Subcutaneous abdominal adipose tissue (tissue), 5 donors: ENCODE data around the gene LRRC4C.

Experiments
- H3K27ac ChIP-seq: one replicate; pipeline ENCODE4 v1.7.0; 2013; ENCODE audit warnings: low read depth, mild to moderate bottlenecking, inconsistent platforms, low read length, moderate library complexity
- H3K27me3 ChIP-seq, 5 donors: one replicate each; pipeline ENCODE4 v1.7.0; 2013; ENCODE audit warnings: low read length in 5 of 5, inconsistent platforms in 1 of 5; ENCODE audit not compliant: control insufficient read depth in 5 of 5, insufficient read depth in 4 of 5
- H3K36me3 ChIP-seq, 5 donors: one replicate each; pipeline ENCODE4 v1.7.0; 2013; ENCODE audit warnings: low read length in 5 of 5; ENCODE audit not compliant: control insufficient read depth in 5 of 5, insufficient read depth in 5 of 5
- H3K4me1 ChIP-seq, 5 donors: one replicate each; pipeline ENCODE4 v1.7.0; 2013; ENCODE audit warnings: low read length in 5 of 5, mild to moderate bottlenecking in 3 of 5, moderate library complexity in 1 of 5; ENCODE audit not compliant: control insufficient read depth in 5 of 5, insufficient read depth in 5 of 5
- H3K4me3 ChIP-seq, 5 donors: one replicate each; pipeline ENCODE4 v1.7.0; 2013; ENCODE audit warnings: low read length in 5 of 5, low read depth in 1 of 5
- H3K9ac ChIP-seq, 5 donors: one replicate each; pipeline ENCODE4 v1.7.0; 2013; ENCODE audit warnings: low read length in 5 of 5, mild to moderate bottlenecking in 4 of 5, moderate library complexity in 3 of 5
- H3K9me3 ChIP-seq, 5 donors: one replicate each; pipeline ENCODE4 v1.7.0; 2013; ENCODE audit warnings: low read length in 5 of 5; ENCODE audit not compliant: control insufficient read depth in 5 of 5
- donor health status: healthy.
- donor health status: healthy.
- donor health status: healthy.
- donor health status: healthy.
- donor health status: healthy.

LRRC4C gene

GRCh38 chr11:41458641-41459040 is 811 bp downstream of the LRRC4C start:
- H3K9ac ChIP-seq: no peak overlapping the region
- H3K36me3 ChIP-seq: no peaks in the 10 kb centered on the region
- H3K27me3 ChIP-seq: peaks cover 0 to 22% (median 12%) of the 10 kb centered on the region in 5 donors
- H3K27ac ChIP-seq: no peak overlapping the region
- H3K4me1 ChIP-seq: peaks cover 0 to 8% (median 5%) of the 10 kb centered on the region in 5 donors
- H3K4me3 ChIP-seq: no peak overlapping the region
- H3K9me3 ChIP-seq: no peaks in the 10 kb centered on the region

- Histone ChIP-seq H3K4me3 (no peak overlapping the region), H3K4me1 (peaks cover 0 to 8% (median 5%) of the 10 kb centered on the region in 5 donors), H3K27me3 (peaks cover 0 to 22% (median 12%) of the 10 kb centered on the region in 5 donors), H3K9ac (no peak overlapping the region), H3K27ac (no peak overlapping the region), H3K36me3 (no peaks in the 10 kb centered on the region), H3K9me3 (no peaks in the 10 kb centered on the region)
These were observed 1.3 kb downstream of the LRRC4C start for GRCh38 chr11:41458154-41458553.

- H3K27ac ChIP-seq: no peak overlapping the region
- H3K9me3 ChIP-seq: no peaks in the 10 kb centered on the region
- peaks cover 0 to 12% (median 5%) of the 10 kb centered on the region in 5 donors for H3K4me1 ChIP-seq
- peaks cover 0 to 22% (median 12%) of the 10 kb centered on the region in 5 donors for H3K27me3 ChIP-seq
- H3K9ac ChIP-seq: no peak overlapping the region
- no peak overlapping the region for H3K4me3 ChIP-seq
- no peaks in the 10 kb centered on the region for H3K36me3 ChIP-seq
These were observed 2.0 kb downstream of the LRRC4C start for GRCh38 chr11:41457216-41458014.

DNA sequence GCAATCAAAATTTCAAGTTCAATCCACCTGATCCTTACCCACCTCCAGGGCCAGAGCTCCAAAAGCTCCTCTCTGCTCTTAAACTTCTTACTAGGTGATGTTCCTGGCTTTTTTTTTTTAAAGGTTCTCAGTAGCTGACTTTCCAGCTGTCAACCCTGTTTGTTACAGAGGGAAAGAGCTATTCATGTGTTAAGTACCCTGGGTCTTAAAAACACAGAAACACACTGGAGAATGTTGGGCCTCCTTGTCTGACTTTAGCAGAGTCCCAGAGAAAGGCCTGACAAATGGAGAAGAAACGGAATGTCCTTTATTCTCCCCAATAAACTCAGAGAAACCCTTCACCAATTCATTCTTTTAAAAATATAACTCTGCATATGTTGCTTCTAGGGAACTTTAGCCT is 3.2 kb downstream of the LRRC4C start:
- H3K4me1 ChIP-seq: peaks cover 0 to 14% (median 5%) of the 10 kb centered on the region in 5 donors
- no peak overlapping the region for H3K4me3 ChIP-seq
- no peak overlapping the region for H3K27ac ChIP-seq
- H3K36me3 ChIP-seq: no peaks in the 10 kb centered on the region
- peaks cover 0 to 22% (median 12%) of the 10 kb centered on the region in 5 donors for H3K27me3 ChIP-seq
- no peaks in the 10 kb centered on the region for H3K9me3 ChIP-seq
- H3K9ac ChIP-seq: no peak overlapping the region

GRCh38 chr11:41451011-41451410 is 8.4 kb downstream of the LRRC4C start:
- Histone ChIP-seq H3K27me3 (no peaks in the 10 kb centered on the region), H3K27ac (no peak overlapping the region), H3K4me3 (no peak overlapping the region), H3K9ac (no peak overlapping the region), H3K36me3 (no peaks in the 10 kb centered on the region), H3K4me1 (peaks cover 0 to 5% (median 0%) of the 10 kb centered on the region in 5 donors), H3K9me3 (no peaks in the 10 kb centered on the region)

DNA sequence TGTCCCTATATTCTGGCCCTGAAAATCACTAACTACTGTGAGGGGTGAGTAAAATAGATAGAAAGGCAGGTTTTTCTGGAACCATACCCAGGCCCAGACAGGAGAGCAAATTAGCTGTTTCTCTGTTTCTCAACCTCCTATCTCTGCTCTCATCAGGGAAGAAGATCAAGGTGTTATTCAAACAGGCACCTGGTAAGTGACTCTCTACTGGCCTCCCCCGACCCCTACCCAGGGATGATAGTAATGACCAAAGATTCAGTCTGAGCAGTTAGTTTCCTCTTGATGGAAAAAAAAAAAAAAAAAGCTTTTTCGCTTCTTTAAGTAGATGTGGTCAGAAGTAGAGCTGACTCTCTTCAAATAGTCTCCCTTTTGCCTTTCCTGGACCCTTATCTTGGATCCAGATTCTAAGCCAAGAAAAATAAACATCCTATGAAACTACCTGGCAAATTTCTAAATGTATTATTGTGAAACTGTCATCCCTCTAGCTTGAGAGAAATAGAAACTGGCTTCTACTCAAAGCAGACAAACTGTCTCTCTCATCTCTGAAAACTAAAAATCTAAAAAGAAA is 9.9 kb downstream of the LRRC4C start:
- H3K27ac ChIP-seq: no peak overlapping the region
- H3K9me3 ChIP-seq: no peaks in the 10 kb centered on the region
- no peaks in the 10 kb centered on the region for H3K36me3 ChIP-seq
- H3K4me1 ChIP-seq: peaks cover 0 to 5% (median 0%) of the 10 kb centered on the region in 5 donors
- H3K4me3 ChIP-seq: no peak overlapping the region
- H3K27me3 ChIP-seq: no peaks in the 10 kb centered on the region
- H3K9ac ChIP-seq: no peak overlapping the region

- no peaks in the 10 kb centered on the region for H3K27me3 ChIP-seq
- H3K9ac ChIP-seq: no peak overlapping the region
- no peak overlapping the region for H3K4me3 ChIP-seq
- no peak overlapping the region for H3K27ac ChIP-seq
- no peaks in the 10 kb centered on the region for H3K4me1 ChIP-seq
- H3K9me3 ChIP-seq: no peaks in the 10 kb centered on the region
- no peaks in the 10 kb centered on the region for H3K36me3 ChIP-seq
These were observed 12.9 kb downstream of the LRRC4C start for GRCh38 chr11:41446566-41446965.

- Histone ChIP-seq H3K4me1 (no peaks in the 10 kb centered on the region), H3K36me3 (no peaks in the 10 kb centered on the region), H3K9me3 (no peaks in the 10 kb centered on the region), H3K9ac (no peak overlapping the region), H3K27ac (no peak overlapping the region), H3K27me3 (no peaks in the 10 kb centered on the region), H3K4me3 (no peak overlapping the region)
These were observed 13.3 kb downstream of the LRRC4C start for GRCh38 chr11:41446107-41446506.

- Histone ChIP-seq H3K9ac (no peak overlapping the region), H3K36me3 (no peaks in the 10 kb centered on the region), H3K4me1 (no peaks in the 10 kb centered on the region), H3K27ac (no peak overlapping the region), H3K9me3 (peaks cover 0 to 3% (median 0%) of the 10 kb centered on the region in 5 donors), H3K4me3 (no peak overlapping the region), H3K27me3 (no peaks in the 10 kb centered on the region)
These were observed 22.4 kb downstream of the LRRC4C start for GRCh38 chr11:41437006-41437490.

- H3K4me3 ChIP-seq: no peak overlapping the region
- H3K27me3 ChIP-seq: no peaks in the 10 kb centered on the region
- peaks cover 0 to 1% (median 0%) of the 10 kb centered on the region in 5 donors for H3K9me3 ChIP-seq
- H3K36me3 ChIP-seq: no peaks in the 10 kb centered on the region
- no peak overlapping the region for H3K27ac ChIP-seq
- no peaks in the 10 kb centered on the region for H3K4me1 ChIP-seq
- H3K9ac ChIP-seq: no peak overlapping the region
These were observed 23.9 kb downstream of the LRRC4C start for GRCh38 chr11:41435531-41435930.
